Measurements from ENCODE around the gene NOL4L.
"Not testable (repeated sequence)": the region's sequence is repeated elsewhere in the genome, so short reads cannot be mapped to it uniquely, and the experiment has no call there.

The NOL4L gene

GRCh38 chr20:32466739-32467505, 118.2 kb downstream of the NOL4L start:
- no peak for DNase-seq

DNA sequence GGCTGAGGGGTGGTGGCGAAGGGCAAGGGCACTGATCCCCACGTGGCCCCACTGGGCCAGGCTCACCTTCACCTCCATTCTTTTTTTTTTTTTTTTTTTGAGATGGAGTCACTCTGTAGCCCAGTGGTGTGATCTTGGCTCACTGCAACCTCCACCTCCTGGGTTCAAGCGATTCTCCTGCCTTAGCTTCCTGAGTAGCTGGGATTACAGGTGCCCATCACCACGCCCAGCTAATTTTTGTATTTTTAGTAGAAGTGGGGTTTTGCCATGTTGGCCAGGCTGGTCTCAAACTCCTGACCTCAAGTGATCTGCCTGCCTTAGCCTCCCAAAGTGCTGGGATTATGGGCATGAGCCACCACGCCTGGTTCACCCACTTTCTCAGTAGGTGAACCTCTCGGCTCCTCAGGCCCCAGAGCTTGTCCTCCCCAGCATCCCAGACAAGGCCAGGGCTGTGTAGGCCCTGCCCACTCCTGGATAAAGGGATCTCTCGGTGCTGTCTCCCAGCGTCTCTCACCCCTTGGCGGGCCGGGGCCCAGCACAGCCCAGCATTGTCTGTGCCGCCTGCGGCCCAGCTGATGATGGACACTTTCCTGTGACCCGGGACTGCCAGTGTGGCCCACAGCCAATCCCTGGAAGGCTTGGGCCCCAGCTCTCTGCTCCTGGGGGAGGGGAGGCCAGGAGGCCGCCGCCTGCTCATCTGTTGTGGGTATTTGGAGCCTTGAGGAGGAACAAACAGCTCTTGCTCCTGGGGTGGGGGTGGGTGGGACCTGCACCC, 119.0 kb downstream of the NOL4L start:
- DNase-seq = not testable (repeated sequence)

DNA sequence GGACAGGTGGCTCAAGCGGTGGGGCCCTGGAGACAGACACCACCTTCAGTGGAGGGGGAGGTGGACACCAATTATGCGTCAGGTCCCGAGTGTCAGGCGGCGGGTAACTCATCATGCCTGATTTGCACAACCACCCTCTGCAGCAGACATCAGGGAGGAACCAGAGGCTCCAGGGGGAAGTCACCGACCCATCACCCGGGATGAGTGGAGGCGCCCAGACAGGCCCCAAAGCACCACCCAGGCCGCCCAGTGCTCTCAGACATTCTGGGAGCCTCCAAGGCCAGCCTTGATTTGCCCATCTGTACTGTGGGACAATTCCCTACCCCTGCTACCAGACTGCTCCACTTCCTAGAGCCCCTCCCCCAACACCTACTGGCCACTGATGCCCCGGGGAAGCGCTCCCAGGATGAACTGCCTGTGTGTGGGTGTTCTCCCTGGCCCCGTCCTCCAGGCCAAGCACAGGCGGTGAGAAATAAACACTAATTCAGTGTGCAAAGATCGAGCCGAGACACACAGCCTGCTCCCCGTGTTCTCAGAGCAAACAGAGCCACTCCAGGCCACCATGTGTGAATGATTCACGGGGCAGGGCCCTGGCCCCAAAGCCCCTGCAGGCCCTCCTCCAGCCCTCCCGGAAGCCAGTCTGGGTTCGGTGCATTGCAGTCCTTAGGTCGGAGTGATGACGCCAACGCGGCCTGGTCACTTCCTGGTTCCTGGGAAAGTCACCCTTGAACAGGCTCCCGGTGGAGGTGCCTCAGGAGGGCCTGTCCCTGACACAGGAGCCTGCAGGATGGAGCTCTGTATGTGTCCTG, 119.8 kb downstream of the NOL4L start:
- no peak for DNase-seq

DNA sequence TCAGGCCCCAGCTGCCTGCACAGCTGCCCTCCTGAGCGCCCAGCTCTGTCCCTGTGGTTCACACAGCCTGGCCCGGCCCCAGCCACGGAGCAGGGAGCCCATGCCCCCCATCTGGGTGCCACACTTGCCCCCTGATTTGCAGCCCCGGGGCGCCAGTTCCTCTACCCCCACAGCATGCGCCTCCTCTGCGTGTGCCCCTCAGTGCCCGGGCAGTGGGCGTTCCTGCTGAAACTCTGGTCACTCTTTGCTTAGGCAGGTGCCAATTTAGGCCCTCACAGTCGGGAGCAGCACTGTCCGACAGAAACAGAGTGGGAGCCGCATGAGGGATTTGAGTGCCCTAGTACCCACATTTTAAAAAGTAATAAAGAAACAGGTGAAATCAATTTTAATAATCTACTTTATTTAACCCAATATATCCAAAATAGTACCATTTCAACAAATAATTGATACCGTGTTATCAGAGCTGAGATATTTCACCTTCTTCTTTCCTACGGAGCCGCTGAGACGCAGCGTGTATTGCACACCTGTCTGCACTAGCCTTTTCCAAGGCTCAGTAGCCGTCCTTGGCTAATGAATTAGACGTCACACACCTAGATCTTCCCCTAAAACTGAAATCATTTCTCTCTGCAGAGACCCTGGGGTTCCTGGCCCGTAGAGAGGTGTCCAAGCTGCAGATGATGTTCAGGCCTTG, 120.6 kb downstream of the NOL4L start:
- no peak for DNase-seq

DNA sequence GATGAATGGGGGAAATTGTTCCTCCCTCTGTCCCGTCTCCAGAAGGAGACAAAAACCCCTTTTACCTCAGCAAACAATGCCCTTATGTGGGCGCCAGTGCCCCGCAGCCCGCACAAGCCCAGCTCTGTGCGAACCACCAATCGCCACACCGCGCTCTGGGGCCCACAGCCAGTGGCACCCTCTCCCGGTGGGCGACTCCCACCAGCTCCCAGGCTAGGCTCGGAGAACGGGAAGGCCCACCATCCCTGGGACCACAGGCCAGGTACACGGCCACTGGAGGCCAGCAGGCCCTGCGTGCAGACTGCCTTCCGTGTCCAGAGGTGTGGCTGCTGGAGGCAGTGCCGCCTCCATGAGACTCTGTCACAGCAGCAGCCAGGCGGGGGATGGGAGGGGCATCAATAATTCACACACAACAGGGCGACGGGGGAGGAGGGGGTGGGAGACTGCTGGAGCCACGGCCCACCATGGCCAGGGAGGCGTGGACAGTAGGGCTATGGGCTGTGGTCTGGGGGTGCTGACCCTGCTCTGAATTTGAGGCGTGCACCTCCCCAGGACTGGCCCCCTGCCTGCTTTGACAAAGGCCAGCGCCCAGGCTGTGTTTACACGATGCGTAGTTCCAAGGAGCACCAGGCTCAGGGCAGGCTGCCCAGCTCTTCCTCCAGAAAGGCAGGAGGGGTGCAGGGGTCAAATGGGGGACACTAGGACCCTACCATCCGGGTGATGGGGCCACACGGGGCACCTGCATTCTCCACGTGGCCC, 121.3 kb downstream of the NOL4L start:
- DNase-seq = no peak

DNA sequence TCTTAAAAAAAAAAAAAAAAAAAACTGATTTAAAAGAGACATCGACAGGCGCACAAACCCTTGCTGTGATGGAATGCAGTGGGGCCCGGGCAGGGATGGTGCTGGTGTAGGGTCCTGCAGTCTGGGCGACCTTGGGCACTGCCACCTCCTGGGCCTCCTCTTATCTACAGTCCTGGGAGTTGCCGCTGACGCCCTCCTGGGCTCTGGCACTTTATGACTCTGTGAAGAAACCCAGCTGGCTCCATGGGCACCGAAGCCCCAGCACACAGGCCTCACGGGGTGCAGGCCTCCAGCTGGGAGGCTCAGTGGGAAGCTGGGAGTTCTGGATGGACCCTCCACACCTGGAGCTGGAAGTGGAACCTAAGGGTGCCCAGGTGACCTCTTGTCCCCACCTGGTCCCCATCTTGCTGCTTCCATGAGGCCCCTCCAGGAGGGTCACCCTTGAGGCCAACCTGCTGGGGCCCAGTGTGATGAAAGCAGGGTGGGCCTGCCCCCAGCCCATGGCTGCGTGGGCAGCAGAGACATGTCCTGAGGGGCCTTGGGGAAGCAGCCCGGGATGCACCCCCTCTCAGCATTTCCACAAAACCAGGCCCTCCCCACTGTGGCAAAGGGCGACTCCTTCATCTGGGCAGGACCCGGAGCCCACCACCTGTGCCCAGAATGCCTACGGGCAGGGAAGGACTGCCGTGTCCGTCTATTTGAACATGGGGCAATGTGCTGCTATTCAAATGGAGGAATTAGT, 122.1 kb downstream of the NOL4L start:
- no peak for DNase-seq

DNA sequence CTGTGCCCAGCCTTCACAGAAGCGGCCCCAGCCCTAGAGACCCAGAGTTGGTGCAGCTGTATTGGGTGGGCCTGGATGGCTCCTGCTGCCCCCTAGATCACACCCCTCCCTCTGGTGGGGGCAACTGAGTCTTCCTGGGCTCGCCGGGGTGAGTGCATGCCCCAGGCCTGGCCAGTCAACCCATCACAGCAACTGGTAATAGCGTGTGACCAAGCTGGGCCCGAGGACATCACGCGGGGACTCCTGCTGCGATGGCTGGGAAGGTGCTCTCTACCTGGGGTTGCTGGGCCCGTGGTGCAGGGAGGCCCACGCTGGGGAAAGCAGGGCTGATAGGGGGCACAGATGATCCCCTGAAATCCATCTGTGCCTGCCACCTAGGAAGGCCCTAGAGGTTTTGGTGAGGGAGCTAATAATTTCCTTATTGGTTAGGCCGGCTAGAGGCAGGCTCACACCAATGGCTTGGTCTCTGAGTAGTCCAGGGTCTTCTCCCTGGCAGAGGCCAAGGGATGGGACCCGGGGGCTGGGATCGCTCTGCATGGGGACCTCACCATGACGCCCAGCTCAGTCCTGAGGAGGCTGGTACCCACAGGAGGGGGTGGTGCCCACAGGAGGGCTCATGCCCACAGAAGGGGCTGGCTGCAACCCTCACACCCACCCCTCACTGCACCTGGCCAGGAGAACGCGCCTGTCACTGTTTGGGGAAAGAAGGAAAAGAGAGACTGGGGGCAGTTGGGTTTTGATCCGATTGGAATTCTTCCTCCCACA, 123.1 kb downstream of the NOL4L start:
- DNase-seq = no peak

DNA sequence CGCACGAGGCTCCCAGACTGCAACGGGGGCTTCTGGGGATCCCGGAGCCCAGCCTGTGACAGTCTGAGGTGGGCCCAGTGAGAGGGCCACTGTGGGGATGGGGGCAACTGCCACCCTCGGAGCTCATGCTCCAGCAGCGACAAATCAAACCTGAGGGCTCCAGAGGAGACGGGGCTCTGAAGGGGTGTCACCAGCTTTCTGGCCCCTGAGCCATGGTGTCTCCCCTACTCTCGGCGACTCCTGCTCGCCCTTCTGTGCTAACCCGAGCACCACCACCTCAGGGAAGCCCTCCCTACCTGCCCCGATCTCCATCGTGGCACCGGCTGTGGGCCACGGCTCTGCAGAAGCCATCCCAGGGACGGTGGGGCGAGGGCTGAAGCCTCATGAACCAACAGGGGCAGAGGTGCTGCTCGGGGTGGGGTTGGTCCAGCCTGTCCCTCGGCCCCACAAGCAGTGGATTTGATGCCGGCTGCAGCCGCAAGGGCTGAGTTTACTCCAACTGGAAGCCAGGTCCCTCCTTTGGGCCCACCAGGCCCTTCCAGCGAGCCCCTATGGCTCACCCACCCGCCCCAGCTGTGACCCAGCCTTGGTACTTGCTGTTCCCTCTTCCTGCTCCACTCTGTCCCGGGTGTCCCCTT, 124.3 kb downstream of the NOL4L start:
- no peak for DNase-seq

- DNase-seq = no peak
These were observed 124.9 kb downstream of the NOL4L start for GRCh38 chr20:32460231-32460630.

- DNase-seq = no peak
These were observed 126.3 kb downstream of the NOL4L start for GRCh38 chr20:32458837-32459220.

- DNase-seq = no peak
These were observed 126.9 kb downstream of the NOL4L start for GRCh38 chr20:32458061-32458836.

GRCh38 chr20:32457479-32457986, 127.6 kb downstream of the NOL4L start:
- DNase-seq = no peak

DNA sequence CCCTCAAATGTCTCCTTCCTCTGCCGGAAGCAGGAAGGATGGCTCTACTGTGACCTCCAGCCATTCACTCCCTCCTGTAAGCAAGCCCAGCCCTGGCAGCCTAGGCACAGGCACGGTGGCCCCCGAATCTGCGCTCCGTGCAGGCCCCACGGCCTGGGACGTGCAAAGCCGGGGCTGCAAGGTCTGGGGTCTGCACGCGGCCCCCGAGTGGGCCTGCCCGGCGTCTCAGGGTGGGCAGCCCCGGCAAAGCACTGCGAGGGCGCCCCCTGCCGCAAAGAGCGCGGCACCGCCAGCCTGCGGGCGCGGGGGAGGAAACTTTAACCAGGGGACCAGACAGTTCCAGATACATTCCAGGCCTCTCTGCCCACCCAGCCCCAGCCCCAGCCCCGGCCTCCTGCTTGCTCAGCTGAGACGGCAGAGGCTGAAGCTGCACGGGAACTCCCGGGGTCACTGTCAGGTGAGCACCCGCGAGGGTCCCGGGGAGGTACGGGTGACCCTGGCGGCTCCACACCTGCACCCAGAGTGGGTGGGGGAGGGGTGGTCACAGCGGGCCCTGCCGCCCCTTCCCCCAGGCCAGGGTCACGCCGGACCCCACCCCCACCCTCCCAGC, 128.2 kb downstream of the NOL4L start:
- peak; percentile 55 for DNase-seq

- DNase-seq = no peak
These were observed 129.0 kb downstream of the NOL4L start for GRCh38 chr20:32455901-32456701.

- DNase-seq = no peak
These were observed 129.8 kb downstream of the NOL4L start for GRCh38 chr20:32455171-32455900.

DNA sequence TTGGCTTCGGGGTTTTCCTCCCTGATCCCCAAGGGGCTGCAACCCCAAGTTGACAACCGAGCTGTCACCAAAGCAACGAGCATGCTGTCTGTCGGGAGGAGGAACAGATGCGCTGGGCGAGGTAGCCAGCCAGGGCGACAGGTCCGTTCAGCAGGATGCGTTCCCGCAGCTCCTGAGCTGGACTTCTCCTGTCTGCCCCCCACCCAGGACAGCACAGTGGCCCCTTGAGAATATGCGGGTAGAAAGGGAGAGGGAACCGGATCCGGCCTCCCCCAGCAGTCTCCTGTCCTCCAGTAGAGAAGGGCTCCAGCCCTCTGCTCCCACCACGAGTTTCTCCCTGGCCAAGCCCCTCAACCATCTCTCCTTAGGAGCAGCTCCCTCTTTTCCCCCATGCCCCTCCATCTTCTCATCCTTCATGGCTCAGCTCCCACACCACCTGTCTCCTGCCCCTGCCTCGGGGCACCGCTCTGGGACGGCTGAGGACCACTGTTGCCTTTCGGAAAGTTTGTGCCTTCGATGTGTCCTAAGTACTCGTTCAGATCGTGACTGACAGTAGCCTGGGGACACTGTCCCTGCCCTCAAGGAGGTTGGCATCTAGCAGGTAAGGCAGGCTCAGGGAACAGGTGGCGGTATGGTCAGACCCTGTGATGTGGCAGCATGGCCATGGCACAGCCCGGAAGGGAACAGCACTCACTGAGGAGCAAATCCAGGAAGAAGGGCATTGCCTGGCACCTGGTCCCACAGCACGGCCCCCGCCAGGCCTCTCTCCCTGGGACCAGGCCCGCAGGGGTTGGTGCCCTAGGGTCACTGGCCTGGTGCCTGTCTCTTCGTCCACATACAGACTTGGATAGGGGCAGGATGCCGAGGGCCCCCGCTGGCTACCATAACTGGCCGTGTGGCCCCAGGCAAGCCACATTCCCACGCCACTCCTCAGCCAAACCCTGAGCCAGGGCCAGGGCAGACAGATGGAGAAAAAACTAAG, 130.7 kb downstream of the NOL4L start:
- no peak for DNase-seq

All from stimulated activated CD8-positive, alpha-beta memory T cell treated with anti-CD3 and anti-CD28 coated beads, Interleukin-4, amount 100 ng/mL, for 48 hours (primary cell).